GM12878 (cell line): ENCODE results near the gene CBR4. TPM values are rescaled to one million over a fixed set of nuclear protein-coding genes. Genes with fewer than 3 reads are reported as not detected.

Experiments used
- ATAC-seq: fragments of 200-7000 bp; cut with Tn5 transposase; 3 replicates; pipeline ENCODE4 v1.9.1; 2020; ENCODE audit warnings: mild to moderate bottlenecking, moderate library complexity
- BruUV-seq: library from RNA; stranded (reverse); fragments of 400-500 nt; replicated peaks from 2 replicates; lab custom pipeline; 2021; lab: Mats Ljungman, UMichigan
- CTCF ChIA-PET: fragments of 300-600 bp; sonication (Branson Sonifier 250); formaldehyde crosslinking; extraction: SDS; loops from one replicate; lab custom pipeline; 2021; ENCODE audit warnings: inconsistent platforms; lab: Yijun Ruan, JAX
- POLR2A ChIA-PET: fragments of 350-600 bp; formaldehyde crosslinking; extraction: SDS; loops from one replicate; lab custom pipeline; 2021; ENCODE audit warnings: inconsistent platforms; lab: Charles Lee
- RAD21 ChIA-PET: fragments of 300-600 bp; sonication (Branson Sonifier 250); formaldehyde crosslinking; loops from one replicate; lab custom pipeline; 2023; ENCODE audit warnings: antibody characterized with exemption; ENCODE audit not compliant: unreplicated experiment; lab: Charles Lee
- SMC1A ChIA-PET: fragments of 300-600 bp; sonication (Branson Sonifier 250); formaldehyde crosslinking; loops from one replicate; lab custom pipeline; 2023; ENCODE audit not compliant: unreplicated experiment, uncharacterized antibody; lab: Charles Lee
- DNase-seq: peaks from one replicate; pipeline ENCODE4 v3.0.0-alpha.2; 2011; ENCODE audit warnings: low read depth, low spot score
- FAIRE-seq: peaks from 3 replicates; lab custom pipeline; 2011; peaks lifted over from hg19 to GRCh38; lab: Jason Lieb, UNC
- H2AFZ ChIP-seq: 2 replicates; pipeline ENCODE4 v1.6.0; 2011; ENCODE audit warnings: low read depth, low read length, control low read depth; ENCODE audit not compliant: control insufficient read depth
- H3K27ac ChIP-seq: 2 replicates; pipeline ENCODE4 v1.5.1; 2011; ENCODE audit warnings: control low read depth; ENCODE audit not compliant: control insufficient read depth, insufficient read depth
- H3K27me3 ChIP-seq, 2 experiments: replicated peaks in 1 of 2; 2 replicates each; pipeline versions ENCODE4 v1.6.0 to v1.6.1; 2011; ENCODE audit warnings: low read length in 1 of 2; ENCODE audit not compliant: control insufficient read depth in 2 of 2, insufficient read depth in 2 of 2
- H3K36me3 ChIP-seq, 2 experiments: 2 replicates each; pipeline ENCODE4 v1.5.1; 2011; ENCODE audit warnings: low read length in 1 of 2; ENCODE audit not compliant: control insufficient read depth in 2 of 2, insufficient read depth in 2 of 2
- H3K4me1 ChIP-seq: 2 replicates; pipeline ENCODE4 v1.6.1; 2011; ENCODE audit warnings: mild to moderate bottlenecking, low read length, moderate library complexity, mixed read lengths; ENCODE audit not compliant: control insufficient read depth, insufficient read depth
- H3K4me2 ChIP-seq: 2 replicates; pipeline ENCODE4 v1.6.0; 2011; ENCODE audit warnings: control low read depth; ENCODE audit not compliant: control insufficient read depth, insufficient read depth
- H3K4me3 ChIP-seq: fragments of 200-600 bp; sonication (generic); 2 replicates; pipeline ENCODE4 v1.5.1; 2016
- H3K79me2 ChIP-seq: 2 replicates; pipeline ENCODE4 v1.6.0; 2011; ENCODE audit warnings: low read length; ENCODE audit not compliant: control insufficient read depth, insufficient read depth
- H3K9ac ChIP-seq: 2 replicates; pipeline ENCODE4 v1.8.0; 2011; ENCODE audit warnings: low read length, control low read depth, mixed read lengths; ENCODE audit not compliant: control insufficient read depth, insufficient read depth
- H3K9me3 ChIP-seq: replicated peaks from 3 replicates; pipeline ENCODE4 v1.5.1; 2011; ENCODE audit warnings: mild to moderate bottlenecking, low read length; ENCODE audit not compliant: control insufficient read depth, insufficient read depth
- H4K20me1 ChIP-seq: 2 replicates; pipeline ENCODE4 v1.6.0; 2011; ENCODE audit not compliant: control insufficient read depth, insufficient read depth
- BMI1 ChIP-seq: fragments of 450-650 bp; IDR thresholded peaks from 2 replicates; pipeline ENCODE4 v1.6.1; 2016; ENCODE audit warnings: mild to moderate bottlenecking, moderate library complexity, borderline replicate concordance
- CBX3 ChIP-seq: fragments of 200-600 bp; sonication (generic); IDR thresholded peaks from 2 replicates; pipeline ENCODE4 v1.6.1; 2016; ENCODE audit warnings: low read depth, borderline replicate concordance
- CREB1 ChIP-seq: IDR thresholded peaks from 2 replicates; pipeline ENCODE4 v1.6.1; 2012; ENCODE audit warnings: low read depth, mild to moderate bottlenecking, inconsistent platforms
- EED ChIP-seq: sonication (generic); IDR thresholded peaks from 2 replicates; pipeline ENCODE4 v1.6.1; 2016; ENCODE audit warnings: antibody characterized with exemption, low read depth
- GABPA ChIP-seq: IDR thresholded peaks from 2 replicates; pipeline ENCODE4 v1.6.1; 2014; ENCODE audit warnings: antibody characterized with exemption, low read depth, mild to moderate bottlenecking, inconsistent platforms
- HDAC2 ChIP-seq: fragments of 200-600 bp; sonication (generic); IDR thresholded peaks from 2 replicates; pipeline ENCODE4 v1.6.1; 2017
- IKZF2 ChIP-seq, 2 experiments: fragments of 450-650 bp; IDR thresholded peaks; 2 replicates each; pipeline ENCODE4 v1.6.1; 2017; ENCODE audit warnings: mild to moderate bottlenecking in 2 of 2, moderate library complexity in 2 of 2
- KDM1A ChIP-seq: fragments of 200-600 bp; sonication (generic); IDR thresholded peaks from 2 replicates; pipeline ENCODE4 v1.6.1; 2016; ENCODE audit warnings: borderline replicate concordance
- MEF2B ChIP-seq: fragments of 450-650 bp; IDR thresholded peaks from 2 replicates; pipeline ENCODE4 v1.6.1; 2018; ENCODE audit warnings: mild to moderate bottlenecking, moderate library complexity; ENCODE audit not compliant: partially characterized antibody, poor library complexity, severe bottlenecking
- NFYB ChIP-seq: IDR thresholded peaks from 2 replicates; pipeline ENCODE4 v1.6.1; 2011; ENCODE audit warnings: low read depth, mild to moderate bottlenecking, low read length, improper control_type of control experiment, moderate library complexity; ENCODE audit not compliant: insufficient read depth
- RAD51 ChIP-seq: fragments of 450-650 bp; IDR thresholded peaks from 2 replicates; pipeline ENCODE4 v1.6.1; 2016; ENCODE audit warnings: moderate library complexity, mild to moderate bottlenecking, inconsistent platforms
- RFX5 ChIP-seq: IDR thresholded peaks from 2 replicates; pipeline ENCODE4 v1.6.1; 2011; ENCODE audit warnings: low read depth, low read length, improper control_type of control experiment
- SUPT20H ChIP-seq: IDR thresholded peaks from 2 replicates; pipeline ENCODE4 v1.6.1; 2011; ENCODE audit warnings: low read depth, mild to moderate bottlenecking, low read length, moderate library complexity, borderline replicate concordance; ENCODE audit not compliant: control insufficient read depth
- TARDBP ChIP-seq: IDR thresholded peaks from 2 replicates; pipeline ENCODE4 v1.6.1; 2016; ENCODE audit warnings: borderline replicate concordance
- YBX1 ChIP-seq: fragments of 450-650 bp; IDR thresholded peaks from 2 replicates; pipeline ENCODE4 v1.6.1; 2016; ENCODE audit warnings: antibody characterized with exemption
- ZNF622 ChIP-seq: fragments of 450-650 bp; IDR thresholded peaks from 2 replicates; pipeline ENCODE4 v1.6.1; 2017; ENCODE audit warnings: mild to moderate bottlenecking, inconsistent platforms
- WGBS: methylation state at CpG from one replicate; pipeline ENCODE4 v1.1.6; 2016; ENCODE audit warnings: low lambda C conversion rate; ENCODE audit not compliant: insufficient replicate concordance, insufficient coverage; ENCODE audit errors: missing lambda C conversion rate; 5-methylcytosine and 5-hydroxymethylcytosine counted together
- in situ Hi-C: fragments of 300-500 bp; cut with MboI; formaldehyde crosslinking; loops from 9 replicates; pipeline ENCODE4 v1.14.3; 2018; ENCODE audit warnings: mixed read lengths
- intact Hi-C: fragments of 100-400 bp; cut with micrococcal nuclease; formaldehyde crosslinking; loops from one replicate; pipeline ENCODE4 v1.14.2; 2022; ENCODE audit not compliant: unreplicated experiment
- polyA plus RNA-seq, 11 experiments: library from polyadenylated mRNA; depleted of rRNA in 4 of 11; unstranded in 6 of 11; stranded (reverse) in 5 of 11; fragments of >200 nt; fragmentation: Nextera tagmentation in 4 of 11; fragmentation: Illumina TruSeq in 1 of 11; extraction: Ambion mirVana in 4 of 11; extraction: Trizol in 1 of 11; gene quantifications; 1 replicate in 1 of 11; 2 replicates in 10 of 11; pipeline versions ENCODE4 v1.2.1 to v1.2.3, GENCODE V29; 2011 to 2016; ENCODE audit warnings: inconsistent platforms in 2 of 11, missing spikeins in 2 of 11, low read depth in 1 of 11
- total RNA-seq, 4 experiments: library from RNA; depleted of rRNA in 3 of 4; stranded (reverse); fragments of >200 nt in 3 of 4; fragmentation: Illumina TruSeq in 1 of 4; extraction: Trizol in 1 of 4; gene quantifications; 2 replicates each; pipeline versions ENCODE4 v1.2.1 to v1.2.3, GENCODE V29; 2013 to 2021
- TF ChIP-seq, protein P1 (sequence below), 3 experiments: IDR thresholded peaks in 2 of 3; conservative IDR thresholded peaks in 1 of 3; 2 replicates each; pipeline ENCODE4 v1.5.1; 2011; ENCODE audit warnings: low read depth in 3 of 3, low read length in 3 of 3, mild to moderate bottlenecking in 3 of 3, control low read depth in 2 of 3, moderate library complexity in 2 of 3, inconsistent platforms in 1 of 3, mixed read lengths in 1 of 3; ENCODE audit not compliant: control insufficient read depth in 2 of 3, insufficient read depth in 1 of 3; ENCODE audit errors: extremely low read depth in 1 of 3
- TF ChIP-seq, protein P2 (sequence below): IDR thresholded peaks from 2 replicates; pipeline ENCODE4 v1.6.1; 2012; ENCODE audit warnings: low read length, inconsistent platforms
- TF ChIP-seq, protein P3 (sequence below): IDR thresholded peaks from 2 replicates; pipeline ENCODE4 v1.6.1; 2011; ENCODE audit warnings: borderline replicate concordance, low read depth, mild to moderate bottlenecking, moderate library complexity, low read length; ENCODE audit not compliant: insufficient read depth, poor library complexity, severe bottlenecking
- TF ChIP-seq, protein P4 (sequence below): IDR thresholded peaks from 2 replicates; pipeline ENCODE4 v1.6.1; 2012; ENCODE audit warnings: low read depth, low read length, improper control_type of control experiment

The CBR4 gene
- total and polyA plus RNA-seq, 10 of the 15 experiments (the other 5 are each of a cell fraction or from before 2014, with no cell fraction given) = 17.3 to 38.8 (median 24.8) TPM

DNA sequence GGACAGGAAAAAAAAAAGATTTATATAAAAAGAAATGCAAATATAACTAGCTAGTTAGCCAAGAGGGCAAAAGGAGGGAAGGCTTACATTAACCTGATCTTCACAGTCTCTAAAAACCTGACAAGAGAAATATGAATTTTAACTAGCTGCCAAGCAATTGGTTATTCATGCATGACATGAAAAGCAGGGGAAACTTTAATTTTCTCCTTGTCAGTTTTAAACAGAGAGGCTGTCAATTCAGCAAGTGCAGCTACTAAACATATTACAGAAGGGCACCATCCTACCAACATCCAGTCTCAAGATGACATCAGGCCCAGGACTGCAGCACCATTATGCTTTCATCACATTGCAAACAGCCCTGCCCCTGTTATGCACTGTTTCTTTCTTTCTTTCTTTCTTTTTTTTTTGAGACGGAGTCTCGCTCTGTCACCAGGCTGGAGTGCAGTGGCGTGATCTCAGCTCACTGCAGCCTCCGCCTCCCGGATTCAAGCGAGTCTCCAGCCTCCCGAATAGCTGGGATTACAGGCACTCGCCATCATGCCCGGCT lies 38.9 kb upstream of the CBR4 start:
- no peaks in the 10 kb centered on the region for H3K36me3 ChIP-seq
- ChIA-PET RAD21 (interaction anchor here (1.7 kb wide), 1 partner anchor 39 kb away, joined by 7 read pairs; the partner anchor contains the start of gene CBR4), POLR2A (no interaction called here), SMC1A (interaction anchor here (1.5 kb wide), 1 partner anchor 18 kb away, joined by 3 read pairs; no protein-coding TSS in a partner anchor), CTCF (interaction anchor here (2.3 kb wide), 1 partner anchor 24 kb away, joined by 7 read pairs; no protein-coding TSS in a partner anchor)
- no peaks in the 10 kb centered on the region for H4K20me1 ChIP-seq
- H2AFZ ChIP-seq = no peak overlapping the region
- WGBS = 84% methylated on average over 8 of the region's 9 CpGs
- ATAC-seq (no peak), FAIRE-seq (no peak), DNase-seq (no peak)
- H3K27ac ChIP-seq = no peak overlapping the region
- no TSS peak for BruUV-seq
- H3K4me1 ChIP-seq = no peaks in the 10 kb centered on the region
- no peak overlapping the region for H3K4me3 ChIP-seq
- no peak overlapping the region for H3K9ac ChIP-seq
- intact Hi-C loops = no loop called here
- TF ChIP-seq KDM1A (no peak), EED (no peak), CBX3 (no peak), CREB1 (no peak), BMI1 (no peak), TARDBP (no peak), HDAC2 (no peak), NFYB (no peak), IKZF2 (IDR thresholded peaks at IDR 0.05) (no peak), MEF2B (no peak), YBX1 (no peak), RFX5 (no peak), ZNF622 (no peak), GABPA (no peak), RAD51 (no peak), SUPT20H (no peak)
- TF ChIP-seq, protein P1, sequence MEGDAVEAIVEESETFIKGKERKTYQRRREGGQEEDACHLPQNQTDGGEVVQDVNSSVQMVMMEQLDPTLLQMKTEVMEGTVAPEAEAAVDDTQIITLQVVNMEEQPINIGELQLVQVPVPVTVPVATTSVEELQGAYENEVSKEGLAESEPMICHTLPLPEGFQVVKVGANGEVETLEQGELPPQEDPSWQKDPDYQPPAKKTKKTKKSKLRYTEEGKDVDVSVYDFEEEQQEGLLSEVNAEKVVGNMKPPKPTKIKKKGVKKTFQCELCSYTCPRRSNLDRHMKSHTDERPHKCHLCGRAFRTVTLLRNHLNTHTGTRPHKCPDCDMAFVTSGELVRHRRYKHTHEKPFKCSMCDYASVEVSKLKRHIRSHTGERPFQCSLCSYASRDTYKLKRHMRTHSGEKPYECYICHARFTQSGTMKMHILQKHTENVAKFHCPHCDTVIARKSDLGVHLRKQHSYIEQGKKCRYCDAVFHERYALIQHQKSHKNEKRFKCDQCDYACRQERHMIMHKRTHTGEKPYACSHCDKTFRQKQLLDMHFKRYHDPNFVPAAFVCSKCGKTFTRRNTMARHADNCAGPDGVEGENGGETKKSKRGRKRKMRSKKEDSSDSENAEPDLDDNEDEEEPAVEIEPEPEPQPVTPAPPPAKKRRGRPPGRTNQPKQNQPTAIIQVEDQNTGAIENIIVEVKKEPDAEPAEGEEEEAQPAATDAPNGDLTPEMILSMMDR (IDR thresholded peaks at IDR 0.05 in 2 of 3, conservative IDR thresholded peaks at IDR 0.05 in 1 of 3; ENCODE audit: control insufficient read depth in 2 of 3, extremely low read depth in 1 of 3, insufficient read depth in 1 of 3, low read depth in 3 of 3, low read length in 3 of 3) = no peak
- TF ChIP-seq, protein P2, sequence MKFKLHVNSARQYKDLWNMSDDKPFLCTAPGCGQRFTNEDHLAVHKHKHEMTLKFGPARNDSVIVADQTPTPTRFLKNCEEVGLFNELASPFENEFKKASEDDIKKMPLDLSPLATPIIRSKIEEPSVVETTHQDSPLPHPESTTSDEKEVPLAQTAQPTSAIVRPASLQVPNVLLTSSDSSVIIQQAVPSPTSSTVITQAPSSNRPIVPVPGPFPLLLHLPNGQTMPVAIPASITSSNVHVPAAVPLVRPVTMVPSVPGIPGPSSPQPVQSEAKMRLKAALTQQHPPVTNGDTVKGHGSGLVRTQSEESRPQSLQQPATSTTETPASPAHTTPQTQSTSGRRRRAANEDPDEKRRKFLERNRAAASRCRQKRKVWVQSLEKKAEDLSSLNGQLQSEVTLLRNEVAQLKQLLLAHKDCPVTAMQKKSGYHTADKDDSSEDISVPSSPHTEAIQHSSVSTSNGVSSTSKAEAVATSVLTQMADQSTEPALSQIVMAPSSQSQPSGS = no peak
- TF ChIP-seq, protein P3, sequence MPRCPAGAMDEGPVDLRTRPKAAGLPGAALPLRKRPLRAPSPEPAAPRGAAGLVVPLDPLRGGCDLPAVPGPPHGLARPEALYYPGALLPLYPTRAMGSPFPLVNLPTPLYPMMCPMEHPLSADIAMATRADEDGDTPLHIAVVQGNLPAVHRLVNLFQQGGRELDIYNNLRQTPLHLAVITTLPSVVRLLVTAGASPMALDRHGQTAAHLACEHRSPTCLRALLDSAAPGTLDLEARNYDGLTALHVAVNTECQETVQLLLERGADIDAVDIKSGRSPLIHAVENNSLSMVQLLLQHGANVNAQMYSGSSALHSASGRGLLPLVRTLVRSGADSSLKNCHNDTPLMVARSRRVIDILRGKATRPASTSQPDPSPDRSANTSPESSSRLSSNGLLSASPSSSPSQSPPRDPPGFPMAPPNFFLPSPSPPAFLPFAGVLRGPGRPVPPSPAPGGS = no peak
- TF ChIP-seq, protein P4, sequence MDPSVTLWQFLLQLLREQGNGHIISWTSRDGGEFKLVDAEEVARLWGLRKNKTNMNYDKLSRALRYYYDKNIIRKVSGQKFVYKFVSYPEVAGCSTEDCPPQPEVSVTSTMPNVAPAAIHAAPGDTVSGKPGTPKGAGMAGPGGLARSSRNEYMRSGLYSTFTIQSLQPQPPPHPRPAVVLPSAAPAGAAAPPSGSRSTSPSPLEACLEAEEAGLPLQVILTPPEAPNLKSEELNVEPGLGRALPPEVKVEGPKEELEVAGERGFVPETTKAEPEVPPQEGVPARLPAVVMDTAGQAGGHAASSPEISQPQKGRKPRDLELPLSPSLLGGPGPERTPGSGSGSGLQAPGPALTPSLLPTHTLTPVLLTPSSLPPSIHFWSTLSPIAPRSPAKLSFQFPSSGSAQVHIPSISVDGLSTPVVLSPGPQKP = no peak
- no peaks in the 10 kb centered on the region for H3K9me3 ChIP-seq
- no peaks in the 10 kb centered on the region for H3K27me3 ChIP-seq
- no peaks in the 10 kb centered on the region for H3K79me2 ChIP-seq
- no peak overlapping the region for H3K4me2 ChIP-seq
- in situ Hi-C loops = no loop called here
